ENCODE measurements around the gene ACTL6B.
"Not testable (repeated sequence)": the region's sequence is repeated elsewhere in the genome, so short reads cannot be mapped to it uniquely, and the experiment has no call there.

The ACTL6B gene

DNA sequence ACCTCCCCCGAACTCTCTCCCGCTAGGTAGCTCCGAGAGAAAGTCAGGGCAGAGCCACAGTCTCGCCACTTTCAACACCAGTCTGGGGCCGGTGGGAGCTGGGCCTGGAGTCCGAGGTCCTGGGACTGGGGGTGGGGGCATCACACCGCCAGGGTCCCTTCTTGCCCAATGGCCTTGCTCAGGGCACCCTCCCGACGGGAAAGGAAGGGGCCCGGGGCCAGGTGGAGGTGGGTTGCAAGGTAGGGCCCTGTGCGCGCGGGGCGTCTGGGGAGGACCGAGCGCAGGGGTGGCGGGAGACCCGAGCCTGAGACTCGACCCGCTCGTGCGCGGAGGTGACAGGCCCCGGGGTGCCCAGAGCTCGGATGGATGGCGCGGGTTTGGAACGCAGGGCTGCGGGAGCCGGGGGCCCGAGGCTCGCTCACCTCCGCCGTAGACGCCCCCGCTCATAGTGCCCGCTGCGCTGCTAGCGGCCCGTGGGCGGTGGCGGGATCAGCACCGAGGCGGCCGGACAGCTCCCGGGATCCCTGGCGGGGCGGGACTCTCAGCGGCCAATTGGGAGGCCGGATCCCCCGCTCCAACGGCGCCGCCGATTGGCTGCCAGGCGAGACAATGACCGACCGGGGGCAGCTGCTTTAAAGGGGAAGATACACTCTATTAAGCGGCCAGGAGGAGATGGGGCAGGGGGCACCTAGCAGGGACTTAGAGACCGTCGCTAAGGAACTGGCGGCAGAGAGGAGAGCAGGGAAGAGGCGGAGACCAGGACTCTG is at the start of gene ACTL6B:
TSS of gene ACTL6B (minus strand) at position 541 of the 767 bp plus-strand sequence. CDS start at position 447, 94 bp downstream.
- no peak for DNase-seq

DNA sequence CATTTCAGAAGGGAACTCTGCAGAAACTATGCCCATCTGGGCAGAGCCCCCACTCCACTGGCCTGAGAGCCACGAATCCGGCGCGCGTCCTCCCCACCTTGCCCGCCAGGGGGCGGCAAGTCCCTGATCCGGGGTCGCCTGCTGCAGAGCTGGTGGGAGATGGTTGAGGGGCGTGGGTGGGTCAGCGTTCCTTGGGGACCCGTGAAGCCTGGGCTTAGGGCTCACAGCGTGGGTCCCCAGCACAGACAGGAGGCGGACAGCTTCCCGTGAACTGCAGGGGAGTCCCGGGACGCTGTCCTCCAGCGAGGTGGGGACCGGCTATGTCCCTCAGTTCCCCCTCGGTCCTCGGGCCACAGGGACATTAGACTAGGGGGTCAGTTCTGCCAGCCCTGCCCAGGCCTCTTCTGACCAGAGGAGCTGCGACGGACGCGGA is 49.1 kb upstream of the ACTL6B start:
- DNase-seq = peak; percentile 56

DNA sequence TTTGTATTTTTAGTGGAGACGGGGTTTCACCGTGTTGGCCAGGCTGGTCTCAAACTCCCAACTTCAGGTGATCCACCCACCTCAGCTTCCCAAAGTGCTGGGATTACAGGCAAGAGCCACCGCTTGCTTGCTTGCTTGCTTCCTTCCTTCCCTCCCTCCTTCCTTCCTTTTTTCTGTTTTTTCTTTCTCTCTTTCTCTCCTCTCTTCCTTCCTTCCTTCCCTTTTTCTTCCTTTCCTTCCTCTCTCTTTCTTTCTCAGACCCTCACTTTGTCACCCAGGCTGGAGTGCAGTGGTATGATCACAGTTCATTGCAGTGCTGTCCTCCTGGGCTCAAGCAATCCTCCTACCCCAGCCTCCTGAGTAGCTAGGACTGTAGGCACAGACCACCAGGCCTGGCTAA is 44.8 kb upstream of the ACTL6B start:
- not testable (repeated sequence) for DNase-seq

DNA sequence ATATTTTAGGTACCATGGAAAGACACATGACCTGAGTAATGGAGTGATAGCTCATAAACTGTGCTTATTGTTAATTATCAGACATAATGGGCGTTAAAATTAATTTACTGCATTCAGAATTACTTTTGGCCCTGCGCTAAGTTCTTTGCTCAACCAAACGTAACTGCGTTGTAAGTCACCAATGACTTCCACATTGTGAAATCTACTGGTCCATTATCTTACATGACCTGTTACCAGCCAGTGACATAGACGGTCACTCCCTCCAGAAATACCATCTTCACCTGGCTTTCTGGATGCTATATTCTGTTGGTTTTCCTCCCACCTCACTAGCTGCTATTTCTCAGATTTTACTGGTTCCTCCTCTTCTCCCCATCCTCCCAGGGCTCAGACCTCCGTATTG is 42.8 kb upstream of the ACTL6B start:
- DNase-seq = no peak

DNA sequence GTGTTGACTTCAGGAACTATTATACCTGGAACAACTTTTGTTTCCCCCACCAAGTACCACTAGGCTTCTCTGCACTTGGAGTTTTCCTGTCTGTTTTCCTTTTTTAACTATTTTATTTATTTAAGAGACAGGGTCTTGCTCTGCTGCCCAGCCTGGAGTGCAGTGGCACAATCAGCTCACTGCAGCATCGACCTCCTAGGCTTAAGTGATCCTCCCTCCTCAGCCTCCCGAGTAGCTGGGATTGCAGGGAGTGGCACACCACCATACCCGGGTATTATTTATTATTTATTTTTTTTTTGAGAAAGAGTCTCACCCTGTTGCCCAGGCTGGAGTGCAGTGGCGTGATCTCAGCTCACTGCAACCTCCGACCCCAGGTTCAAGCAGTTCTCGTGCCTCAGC is 39.9 kb upstream of the ACTL6B start:
- DNase-seq = no peak

DNA sequence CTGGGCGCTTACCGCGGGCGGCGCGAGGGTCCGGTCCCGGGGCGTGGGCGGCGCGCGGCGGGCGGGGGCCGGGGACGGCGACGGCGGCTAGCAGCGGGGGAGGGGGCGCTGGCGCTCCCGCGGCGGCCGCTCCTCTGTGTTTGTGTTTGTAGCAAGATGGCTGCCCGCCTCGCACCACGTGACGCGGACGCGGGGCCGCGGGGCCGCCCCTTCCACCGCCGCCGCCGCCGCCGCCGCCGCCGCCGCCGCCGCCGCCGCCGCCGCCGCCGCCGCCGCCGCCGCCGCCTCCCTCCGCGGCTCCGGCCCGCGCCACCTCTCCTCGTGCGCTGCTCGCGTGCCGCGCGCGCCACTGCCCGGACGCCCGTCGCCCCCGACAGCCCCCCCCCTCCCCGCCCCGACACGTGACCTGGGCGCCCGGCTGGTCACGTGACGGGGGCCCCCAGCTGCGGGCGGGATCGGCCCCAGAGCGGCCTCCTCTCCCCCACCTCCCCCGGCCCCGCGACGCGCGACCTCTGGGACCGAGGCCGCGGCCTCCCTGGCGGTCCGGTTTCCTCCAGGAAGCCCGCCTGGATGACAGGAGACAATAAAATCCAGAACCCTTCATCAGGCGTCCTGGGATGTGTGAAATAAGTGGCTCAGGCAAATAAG is 38.0 kb upstream of the ACTL6B start, which contains the start of gene GIGYF1:
TSS of gene GIGYF1 (minus strand) at position 153 of the 648 bp plus-strand sequence. CDS start 6,012 bp downstream, outside the sequence.
- no peak for DNase-seq

DNA sequence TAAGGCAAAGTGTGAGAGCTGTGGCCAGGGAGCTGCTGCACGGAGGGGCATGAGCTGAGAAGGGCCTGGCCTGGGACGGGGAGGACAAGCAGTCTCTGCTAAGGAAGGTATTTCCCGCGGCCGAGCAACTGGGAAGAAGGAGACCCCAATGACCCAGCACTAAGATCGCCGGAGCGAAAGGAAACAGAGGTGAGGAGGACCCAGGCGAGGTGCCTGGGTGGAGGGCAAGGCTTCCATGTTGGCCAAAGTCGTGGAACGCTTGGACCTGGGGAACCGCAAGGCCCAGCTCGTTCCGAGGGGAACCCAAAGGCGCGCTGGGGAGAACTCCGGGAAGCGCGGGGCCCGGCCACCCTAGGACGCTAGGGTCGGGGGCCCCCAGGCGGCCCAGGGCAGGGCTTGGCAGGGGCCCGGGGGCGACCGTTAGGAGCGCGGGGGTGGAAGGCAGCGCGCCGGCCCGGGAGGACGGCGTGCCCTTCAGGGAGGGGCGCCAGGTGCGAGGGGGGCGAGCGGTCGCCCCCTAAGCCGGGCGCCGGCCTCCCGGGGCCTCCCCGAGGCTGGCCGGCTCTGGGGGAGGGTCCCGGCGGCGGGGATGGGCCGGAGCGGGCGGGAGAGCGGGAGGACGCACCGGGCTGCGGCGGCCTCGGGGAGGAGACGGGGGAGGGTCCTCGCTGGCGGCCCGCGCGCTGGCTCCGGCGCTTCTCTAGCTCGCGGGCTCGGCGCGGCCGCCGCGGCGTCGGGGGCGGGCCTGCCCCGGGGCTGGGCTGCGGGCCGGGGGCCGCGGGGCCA is 37.3 kb upstream of the ACTL6B start:
- DNase-seq = no peak

DNA sequence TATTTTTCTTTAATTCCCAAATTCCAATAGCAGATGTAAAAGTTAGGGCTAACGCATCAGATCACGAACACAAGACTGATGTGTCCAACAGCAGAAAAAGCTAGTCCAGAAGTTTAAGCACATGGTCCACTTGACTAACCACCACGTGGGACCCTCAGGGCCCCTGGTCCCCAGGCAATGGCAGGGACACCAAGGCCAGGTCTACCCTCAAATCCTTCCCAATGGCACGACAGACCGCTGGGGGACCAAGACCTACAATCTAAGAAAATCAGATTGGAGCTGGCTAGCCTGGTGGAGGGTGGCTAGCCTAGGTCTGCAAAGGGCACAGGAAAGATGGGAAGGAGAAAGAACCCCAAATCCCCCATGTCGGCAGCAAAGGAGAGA is 36.3 kb upstream of the ACTL6B start:
- no peak for DNase-seq

DNA sequence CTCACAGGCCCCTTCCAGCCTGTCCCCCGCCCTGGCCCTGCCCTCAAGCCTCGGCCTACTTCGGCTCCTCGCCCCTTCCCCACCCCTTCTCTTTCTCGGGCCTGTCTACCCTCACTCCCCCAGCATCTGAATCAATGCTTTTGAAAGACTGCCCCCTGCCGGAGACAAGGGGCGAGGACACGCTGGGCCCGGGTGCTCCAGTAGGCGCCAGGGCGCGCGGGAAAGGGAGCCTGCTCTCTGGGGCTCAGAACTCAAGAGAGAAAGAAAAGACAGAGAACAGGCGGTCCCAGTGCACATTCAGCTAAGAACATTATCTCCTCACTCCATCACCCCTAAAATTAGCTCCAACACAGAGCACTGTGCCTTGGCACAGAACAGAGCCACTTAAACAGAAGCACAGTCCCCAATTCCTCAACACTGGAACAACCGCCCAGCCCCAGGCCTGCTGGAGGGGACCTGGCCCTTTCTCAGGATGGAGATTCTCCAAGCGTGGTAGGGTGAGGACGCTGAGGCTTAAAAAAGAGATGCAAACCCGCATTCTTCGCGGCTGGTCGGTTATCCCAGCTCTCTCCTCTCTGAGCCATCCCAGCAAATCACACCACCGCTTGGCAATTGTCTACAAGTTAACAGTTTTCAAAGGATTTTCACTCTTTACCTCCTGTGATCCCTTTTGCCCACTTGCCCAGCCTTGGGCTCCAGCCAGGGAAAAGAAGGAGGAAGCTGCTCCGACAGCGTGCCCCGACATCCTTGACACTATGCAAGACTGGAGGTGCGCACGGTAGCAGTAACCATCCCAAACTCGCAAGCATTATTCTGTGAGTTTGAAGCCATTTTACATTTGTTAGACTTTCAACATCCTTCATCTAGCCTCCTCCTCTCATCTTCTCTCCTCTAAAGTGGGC is 35.7 kb upstream of the ACTL6B start:
- peak; percentile 54 for DNase-seq

DNA sequence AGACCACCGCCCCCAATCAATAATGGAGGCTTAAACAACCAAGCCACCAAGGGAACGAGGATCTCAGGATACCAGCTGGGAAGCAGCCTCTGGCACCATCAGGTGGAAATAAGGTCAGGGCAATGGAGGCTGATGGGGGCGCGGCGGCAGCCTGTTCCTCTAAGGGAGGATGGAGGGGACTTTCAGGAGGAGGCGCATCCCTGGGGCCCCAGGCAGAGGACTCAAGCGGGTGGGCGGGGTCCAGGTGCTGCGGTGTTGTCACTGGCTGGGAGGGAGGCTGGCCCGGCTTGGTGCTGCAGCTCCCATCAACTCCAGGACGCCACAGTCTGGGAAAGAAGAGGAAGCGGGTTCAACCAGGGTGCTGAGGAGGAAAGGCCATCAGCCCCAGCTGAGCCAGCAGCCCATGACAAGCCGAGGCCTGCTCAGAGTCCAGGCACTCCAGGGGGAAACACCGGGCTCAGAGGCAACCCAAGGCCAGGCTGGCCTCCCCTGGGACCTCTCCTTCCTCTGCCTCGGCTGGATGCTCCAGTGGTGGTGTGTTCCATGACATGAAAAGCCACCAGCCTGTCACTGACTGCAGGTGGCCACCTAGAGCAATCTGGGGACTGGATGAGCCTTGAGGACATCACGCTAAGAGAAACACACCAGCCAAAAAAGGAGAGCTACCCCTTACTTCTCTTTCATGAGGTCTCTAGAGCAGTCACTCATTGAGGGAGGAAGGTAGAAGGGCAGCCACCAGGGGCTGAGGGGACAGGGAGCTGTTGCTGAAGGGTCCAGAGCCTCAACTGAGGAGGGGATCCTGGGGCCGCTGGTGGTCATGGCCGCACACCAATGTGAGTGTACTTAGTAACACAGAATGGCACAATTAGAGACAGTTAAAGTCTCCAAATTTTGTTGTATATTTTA is 33.2 kb upstream of the ACTL6B start:
- no peak for DNase-seq

DNA sequence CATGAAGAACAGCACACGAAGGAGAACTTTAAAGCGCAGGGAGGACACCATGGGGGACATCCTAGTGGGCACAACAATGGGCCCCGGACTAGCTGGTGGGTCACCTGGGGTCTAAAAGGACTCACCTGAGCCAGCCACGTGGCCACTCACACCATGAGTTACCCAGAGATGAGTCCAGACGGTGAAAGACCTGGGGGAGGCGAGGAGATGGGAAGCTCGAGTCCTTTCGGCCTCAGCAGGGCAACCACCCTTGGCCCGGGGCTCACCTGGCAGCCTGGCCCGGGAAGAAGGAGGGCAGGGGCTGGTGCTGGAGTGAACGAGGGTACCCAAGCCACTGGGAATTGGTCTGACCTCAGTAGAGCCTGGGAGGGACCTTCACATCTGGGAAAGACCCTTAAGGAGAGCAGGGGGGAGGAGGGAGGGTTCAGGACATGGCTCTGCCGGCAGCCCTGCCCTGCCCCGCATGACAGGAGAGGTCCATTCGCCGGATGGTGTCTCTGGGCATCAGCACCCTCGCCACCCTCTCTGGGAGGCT is 32.1 kb upstream of the ACTL6B start:
- DNase-seq = no peak

DNA sequence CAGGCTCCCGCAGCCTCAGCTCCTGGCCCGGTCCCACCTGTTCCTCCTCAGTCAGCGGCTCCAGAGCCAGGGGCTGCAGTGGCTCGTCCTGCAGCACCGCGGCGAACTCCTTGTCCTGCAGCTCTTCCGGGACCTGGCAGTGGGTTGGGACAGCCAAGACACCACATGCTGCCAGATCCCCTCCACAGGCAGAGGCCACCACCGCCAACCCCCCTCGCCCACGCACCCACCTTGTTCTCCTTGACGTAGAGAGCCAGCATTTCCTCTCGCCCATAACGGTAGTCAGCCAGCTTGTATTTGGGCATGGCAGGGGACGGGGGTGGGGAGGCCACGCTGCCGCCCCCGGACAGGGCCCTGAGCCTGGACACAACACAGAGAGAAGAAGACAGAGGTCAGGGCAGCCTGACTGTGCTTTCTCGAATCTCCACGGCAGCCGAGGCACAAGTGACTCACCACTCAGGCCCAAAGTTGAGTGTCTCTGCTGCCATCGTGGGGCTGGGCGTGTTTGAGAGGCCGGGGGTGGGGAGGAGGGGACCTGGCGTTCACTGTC is 31.6 kb upstream of the ACTL6B start:
- DNase-seq = no peak

DNA sequence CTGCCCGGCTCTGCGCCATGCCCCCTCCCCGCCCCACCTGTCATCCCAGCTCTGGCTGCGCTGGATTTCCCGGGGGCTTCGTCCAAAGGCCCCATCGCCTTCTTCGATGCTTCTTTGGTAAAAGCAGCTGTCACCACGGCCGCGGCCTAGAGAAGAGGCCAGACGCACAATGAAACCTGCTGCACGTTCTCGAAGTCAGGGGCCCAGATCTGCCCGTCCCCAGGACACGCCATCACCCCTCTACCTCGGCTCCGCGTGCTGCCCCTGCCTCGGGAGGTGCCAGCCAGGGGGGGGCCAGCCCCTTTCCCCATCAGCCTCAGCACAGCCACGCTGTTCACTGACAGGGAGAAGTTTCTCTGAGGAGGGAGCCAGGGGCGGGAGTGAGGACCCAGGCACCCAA is 31.0 kb upstream of the ACTL6B start:
- no peak for DNase-seq

DNA sequence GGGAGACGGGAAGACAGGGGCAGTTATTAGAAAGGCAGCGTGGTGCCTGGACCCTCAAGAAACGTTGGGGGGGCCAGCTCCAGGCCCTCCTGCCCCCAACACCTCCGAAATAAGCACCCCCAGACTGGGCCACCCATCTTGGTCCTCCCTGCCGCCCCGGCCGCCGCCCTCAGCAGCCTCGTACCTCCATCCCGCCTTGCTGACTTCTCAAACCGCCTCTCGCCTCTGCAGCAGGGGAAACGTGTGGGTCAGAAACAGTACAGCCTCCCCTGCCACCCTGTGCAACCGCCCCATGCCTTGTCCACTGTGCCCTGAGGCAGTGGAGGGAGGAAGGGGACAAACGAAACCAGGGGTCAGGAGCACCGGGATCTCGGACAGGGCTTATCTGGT is 30.6 kb upstream of the ACTL6B start:
- DNase-seq = no peak

DNA sequence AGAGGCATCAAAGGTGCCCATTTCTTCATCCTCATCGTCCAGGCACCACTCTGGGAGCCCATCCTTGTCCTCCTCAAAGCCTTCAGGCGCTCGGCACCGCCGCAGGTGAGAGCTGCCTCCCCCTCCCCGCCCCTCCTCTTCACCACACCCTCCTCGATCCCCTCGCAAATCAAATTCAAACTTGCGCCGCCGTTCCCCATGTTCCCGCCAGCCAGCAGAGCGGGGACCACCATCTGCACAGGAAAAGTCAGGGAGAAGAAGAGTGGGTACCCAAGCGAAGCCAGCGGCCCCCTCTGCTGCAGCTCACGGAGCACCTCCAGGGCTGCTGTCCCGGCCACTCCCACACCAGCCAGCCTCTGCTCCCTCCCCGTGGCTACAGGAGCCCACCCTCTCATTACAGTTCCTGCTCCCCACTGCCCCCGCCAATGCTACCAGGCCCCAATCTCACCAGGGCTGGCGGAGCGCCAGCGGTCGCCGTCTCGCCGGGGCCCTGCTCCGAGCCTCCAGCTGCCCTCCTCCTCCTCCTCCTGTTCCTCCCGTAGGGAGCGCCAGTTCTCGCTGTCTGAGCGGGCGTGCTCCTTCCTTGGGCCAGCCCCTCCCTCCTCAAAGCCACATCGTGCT is 30.1 kb upstream of the ACTL6B start:
- DNase-seq = no peak

DNA sequence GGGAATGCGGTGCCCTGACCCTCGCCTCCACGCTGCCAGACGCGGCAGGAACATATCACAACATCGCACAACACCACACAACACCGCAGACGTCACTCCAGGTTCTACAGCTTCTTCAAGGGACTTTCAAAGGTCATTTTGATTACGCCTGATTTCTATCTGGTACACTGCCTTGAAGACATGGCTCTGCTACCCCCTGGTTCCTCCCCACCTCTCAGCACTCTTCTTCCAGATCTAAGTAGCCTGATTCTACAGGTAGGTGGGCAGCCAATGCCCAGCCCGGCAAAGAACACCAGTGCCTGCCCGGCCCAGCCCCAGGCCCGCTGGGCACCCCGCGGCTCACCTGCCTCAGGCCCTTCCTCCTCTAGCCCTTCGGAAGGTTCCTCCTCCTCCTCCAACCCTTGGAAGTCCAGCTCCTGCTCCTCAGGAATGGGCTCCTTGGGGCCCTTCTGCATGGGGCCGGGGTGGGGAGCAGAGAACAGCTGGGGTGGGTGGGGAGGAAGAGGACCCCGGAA is 29.4 kb upstream of the ACTL6B start:
- DNase-seq = no peak

DNA sequence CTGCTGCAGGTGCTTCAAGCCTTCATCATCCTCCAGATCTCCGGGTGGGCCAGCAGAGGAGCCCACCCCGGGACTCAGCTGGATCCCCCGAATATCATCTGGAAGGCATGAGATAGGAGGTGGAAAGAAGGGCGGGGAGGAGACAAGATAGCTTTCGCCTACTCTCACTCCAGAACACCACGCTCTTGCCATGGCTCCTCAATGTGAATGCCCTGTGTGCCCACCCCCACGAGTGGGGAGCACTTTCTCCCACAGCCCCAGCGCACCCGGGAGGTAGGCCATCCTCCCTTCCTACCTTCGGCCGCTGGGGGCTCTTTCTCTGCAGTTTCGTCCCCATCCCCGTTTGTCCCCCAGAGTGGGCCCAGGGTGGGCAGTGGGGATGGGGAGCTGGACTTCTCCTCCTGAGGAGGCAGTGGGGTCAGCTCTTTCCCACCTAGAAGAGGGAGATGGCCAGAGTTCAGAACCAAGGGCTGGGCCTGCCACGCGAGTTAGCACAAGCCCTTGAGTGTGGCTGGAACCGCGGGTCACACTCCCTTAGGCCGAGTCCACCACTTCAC is 28.9 kb upstream of the ACTL6B start:
- no peak for DNase-seq

DNA sequence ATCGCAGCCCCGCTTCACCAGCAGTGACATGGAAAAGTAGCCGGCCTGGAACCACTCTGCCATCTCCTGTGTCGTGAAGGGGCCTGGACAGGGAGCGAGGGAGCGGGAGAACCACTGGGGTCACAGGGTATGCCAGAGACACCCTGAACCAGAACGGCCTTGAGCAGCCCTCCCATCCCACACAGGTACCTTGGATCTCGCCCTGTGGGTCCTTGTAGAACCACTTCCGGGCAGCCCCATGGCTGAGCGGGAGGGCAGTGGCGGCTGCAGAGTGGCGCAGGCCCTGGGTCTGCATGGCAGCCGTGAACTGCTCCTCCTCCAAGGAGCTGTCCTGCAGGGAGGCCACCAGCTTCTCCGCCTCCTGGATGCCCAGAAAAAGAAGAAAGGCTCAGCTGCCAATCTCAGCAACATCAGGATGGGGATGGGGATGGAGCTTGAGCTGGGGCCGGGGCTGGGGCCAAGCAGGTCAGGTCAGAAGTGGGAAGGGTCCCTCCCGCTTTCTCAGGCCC is 28.3 kb upstream of the ACTL6B start:
- no peak for DNase-seq

All from kidney glomerular epithelial cell (primary cell).